ENCODE data around the gene FBXO44. TPM values are rescaled to one million over a fixed set of nuclear protein-coding genes. Genes with fewer than 3 reads are reported as not detected.

The FBXO44 gene
- total RNA-seq, 3 donors from 2014 or later = 6.5 to 19.1 (median 6.6) TPM

DNA sequence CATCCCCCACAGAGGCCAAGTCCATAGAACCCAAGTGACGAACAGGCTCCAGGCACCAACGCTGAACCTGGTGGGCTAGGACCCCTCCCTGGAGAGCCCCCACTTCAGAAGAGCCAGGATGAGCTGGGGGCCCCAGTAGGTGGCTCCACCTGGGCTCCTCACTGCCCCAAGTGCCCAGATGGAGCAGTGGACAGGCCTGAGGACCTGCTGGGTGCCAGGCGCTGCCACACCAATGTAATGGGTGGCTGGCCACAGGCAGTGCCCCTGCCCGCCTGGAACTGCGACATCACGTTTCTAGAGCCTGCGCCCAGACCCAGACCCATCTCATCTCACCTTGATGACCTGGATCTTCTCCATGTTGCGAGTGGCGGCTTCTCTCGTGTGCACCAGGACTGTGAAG lies 20.6 kb downstream of the FBXO44 start:
- Histone ChIP-seq H3K36me3 (ENCODE audit: low read depth) (no peaks in the 10 kb centered on the region), H3K9me3 (no peaks in the 10 kb centered on the region), H3K4me1 (ENCODE audit: low read depth) (peaks cover 1% of the 10 kb centered on the region), H3K4me3 (no peak overlapping the region)
- TF ChIP-seq CTCF (IDR thresholded peaks at IDR 0.05) = no peak
- ATAC-seq = no peak
- intact Hi-C loops (cut with DNase I, micrococcal nuclease) = no loop called here
- DNase-seq = no peak

DNA sequence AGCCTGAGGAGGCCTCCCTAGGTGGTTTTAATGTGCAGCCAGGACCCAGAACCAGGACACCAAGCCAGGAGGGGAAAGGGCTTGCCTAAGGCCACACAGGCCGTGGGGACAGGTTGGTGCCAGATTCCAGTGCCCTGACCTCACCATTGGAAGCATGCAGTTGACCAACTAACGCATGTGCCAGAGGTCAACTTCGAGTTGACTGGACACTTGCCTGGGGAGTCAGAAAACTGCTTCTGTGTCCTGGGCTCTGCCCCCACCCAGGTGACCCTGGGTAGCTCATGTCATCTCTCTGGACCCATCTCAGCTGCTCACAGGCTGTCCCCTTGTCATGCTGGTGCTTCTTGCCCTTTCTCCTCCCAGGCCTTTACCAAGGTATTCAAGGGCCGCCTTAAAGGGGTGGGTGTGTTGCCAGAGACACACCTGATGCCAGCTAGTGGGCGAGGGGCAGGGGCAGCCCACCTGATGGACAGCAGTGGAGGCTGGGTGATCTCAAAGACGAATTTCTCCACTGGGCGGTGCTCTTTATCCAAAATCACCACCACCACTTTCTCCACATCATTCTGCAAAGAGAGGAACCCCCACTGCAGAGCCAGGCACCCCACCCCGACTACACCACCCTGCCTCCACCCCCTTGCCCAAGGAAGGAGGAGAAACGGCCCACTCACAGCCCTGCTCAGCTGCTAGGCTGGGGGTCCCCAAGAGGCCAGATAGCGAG lies 21.9 kb downstream of the FBXO44 start:
- intact Hi-C loops (cut with DNase I, micrococcal nuclease) = no loop called here
- no peak for TF ChIP-seq CTCF (IDR thresholded peaks at IDR 0.05)
- Histone ChIP-seq H3K4me1 (ENCODE audit: low read depth) (peaks cover 4% of the 10 kb centered on the region), H3K4me3 (no peak overlapping the region), H3K9me3 (no peaks in the 10 kb centered on the region), H3K36me3 (ENCODE audit: low read depth) (no peaks in the 10 kb centered on the region)
- ATAC-seq (no peak), DNase-seq (no peak)

- ATAC-seq = no peak
- H3K4me1 ChIP-seq (ENCODE audit: low read depth) = peaks cover 4% of the 10 kb centered on the region
- intact Hi-C loops (cut with DNase I, micrococcal nuclease) = no loop called here
- no peak for DNase-seq
- H3K4me3 ChIP-seq = no peak overlapping the region
- TF ChIP-seq CTCF (IDR thresholded peaks at IDR 0.05) = no peak
- no peaks in the 10 kb centered on the region for H3K9me3 ChIP-seq
- no peaks in the 10 kb centered on the region for H3K36me3 ChIP-seq (ENCODE audit: low read depth)
These were observed 23.8 kb downstream of the FBXO44 start for GRCh38 chr1:11678442-11678841.

GRCh38 chr1:11680270-11681070 lies 25.8 kb downstream of the FBXO44 start:
- intact Hi-C loops (cut with DNase I, micrococcal nuclease) = no loop called here
- no peak for DNase-seq

More at GRCh38 chr1:11680270-11681070, 25.8 kb downstream of the FBXO44 start:
- ATAC-seq = peak; percentile 36
- peaks cover 4% of the 10 kb centered on the region for H3K4me1 ChIP-seq (ENCODE audit: low read depth)
- peak overlapping the region; percentile 57 for H3K4me3 ChIP-seq
- TF ChIP-seq CTCF (IDR thresholded peaks at IDR 0.05) = no peak
- H3K36me3 ChIP-seq (ENCODE audit: low read depth) = no peaks in the 10 kb centered on the region
- H3K9me3 ChIP-seq = no peaks in the 10 kb centered on the region

Data from mucosa of descending colon (tissue), 3 donors.